Ramos (cell line): ENCODE measurements around the gene DUOX2.
"Not testable (repeated sequence)": the region's sequence is repeated elsewhere in the genome, so short reads cannot be mapped to it uniquely, and the experiment has no call there.

Source experiments
- in situ Hi-C: fragments of 300-500 bp; cut with MboI; formaldehyde crosslinking; loops from one replicate; pipeline ENCODE4 v1.14.3; 2022; ENCODE audit warnings: low sequenced_read_pairs; ENCODE audit not compliant: unreplicated experiment

DUOX2 gene

GRCh38 chr15:45079628-45080246 lies 34.2 kb downstream of the DUOX2 start:
- in situ Hi-C loops: not testable (repeated sequence)

GRCh38 chr15:45079201-45079600 lies 34.8 kb downstream of the DUOX2 start:
- in situ Hi-C loops: not testable (repeated sequence)

- in situ Hi-C loops: not testable (repeated sequence)
Observed at GRCh38 chr15:45077391-45077790, 36.6 kb downstream of the DUOX2 start.

- in situ Hi-C loops: not testable (repeated sequence)
Observed at GRCh38 chr15:45075440-45076320, 38.3 kb downstream of the DUOX2 start.

- in situ Hi-C loops: not testable (repeated sequence)
Observed at GRCh38 chr15:45073602-45074001, 40.4 kb downstream of the DUOX2 start.

- in situ Hi-C loops: not testable (repeated sequence)
Observed at GRCh38 chr15:45069942-45070360, 44.0 kb downstream of the DUOX2 start.

GRCh38 chr15:45064386-45064785 lies 49.6 kb downstream of the DUOX2 start:
- in situ Hi-C loops: no loop called here

- in situ Hi-C loops: not testable (repeated sequence)
Observed at GRCh38 chr15:45062301-45062700, 51.7 kb downstream of the DUOX2 start.

- in situ Hi-C loops: not testable (repeated sequence)
Observed at GRCh38 chr15:45058690-45059675, 55.0 kb downstream of the DUOX2 start.

GRCh38 chr15:45052676-45053075 lies 61.3 kb downstream of the DUOX2 start:
- in situ Hi-C loops: not testable (repeated sequence)

GRCh38 chr15:45050587-45050986 lies 63.4 kb downstream of the DUOX2 start:
- in situ Hi-C loops: no loop called here

- in situ Hi-C loops: no loop called here
Observed at GRCh38 chr15:45048794-45049631, 65.0 kb downstream of the DUOX2 start.

- in situ Hi-C loops: not testable (repeated sequence)
Observed at GRCh38 chr15:45048449-45048793, 65.6 kb downstream of the DUOX2 start.

- in situ Hi-C loops: not testable (repeated sequence)
Observed at GRCh38 chr15:45044270-45044669, 69.7 kb downstream of the DUOX2 start.

- in situ Hi-C loops: not testable (repeated sequence)
Observed at GRCh38 chr15:45042859-45043258, 71.1 kb downstream of the DUOX2 start.
